Ovary (tissue), 3 donors: Measurements from ENCODE around the gene OR2AP1.
"Not testable (repeated sequence)": the region's sequence is repeated elsewhere in the genome, so short reads cannot be mapped to it uniquely, and the experiment has no call there.

Experiments
- CTCF ChIP-seq, 3 donors: fragments of 450-650 bp in 2 of 3; fragments of 200-600 bp in 1 of 3; IDR thresholded peaks; one replicate each; pipeline versions ENCODE4 v1.5.1 to v1.8.0; 2016 to 2022; ENCODE audit warnings: antibody characterized with exemption in 3 of 3, mild to moderate bottlenecking in 1 of 3
- POLR2A ChIP-seq: fragments of 450-650 bp; IDR thresholded peaks from one replicate; pipeline ENCODE4 v1.6.1; 2017; ENCODE audit warnings: antibody characterized with exemption, mild to moderate bottlenecking, moderate library complexity
- donor health status: DM: no; HTN: no; CAD: no.

DNA sequence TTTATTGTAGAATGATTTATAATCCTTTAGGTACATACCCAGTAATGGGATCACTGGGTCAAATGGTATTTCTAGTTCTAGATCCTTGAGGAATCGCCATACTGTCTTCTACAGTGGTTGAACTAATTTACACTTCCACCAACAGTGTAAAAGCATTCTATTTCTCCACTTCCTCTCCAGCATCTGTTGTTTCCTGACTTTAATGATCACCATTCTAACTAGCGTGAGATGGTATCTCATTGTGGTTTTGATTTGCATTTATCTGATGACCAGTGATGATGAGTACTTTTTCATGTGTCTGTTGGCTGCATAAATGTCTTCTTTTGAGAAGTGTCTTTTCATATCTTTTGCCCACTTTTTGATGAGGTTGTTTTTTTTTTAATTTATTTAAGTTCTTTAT, 24.0 kb upstream of the OR2AP1 start:
- TF ChIP-seq POLR2A; CTCF (IDR thresholded peaks at IDR 0.05): not testable (repeated sequence)
